GM12878 (cell line): Measurements from ENCODE around the gene GUCY1A2. TPM values are rescaled to one million over a fixed set of nuclear protein-coding genes. Genes with fewer than 3 reads are reported as not detected.

Experiments
- ATAC-seq: fragments of 200-7000 bp; cut with Tn5 transposase; 3 replicates; pipeline ENCODE4 v1.9.1; 2020; ENCODE audit warnings: mild to moderate bottlenecking, moderate library complexity
- BruUV-seq: library from RNA; stranded (reverse); fragments of 400-500 nt; replicated peaks from 2 replicates; lab custom pipeline; 2021; lab: Mats Ljungman, UMichigan
- CTCF ChIA-PET: fragments of 300-600 bp; sonication (Branson Sonifier 250); formaldehyde crosslinking; extraction: SDS; loops from one replicate; lab custom pipeline; 2021; ENCODE audit warnings: inconsistent platforms; lab: Yijun Ruan, JAX
- POLR2A ChIA-PET: fragments of 350-600 bp; formaldehyde crosslinking; extraction: SDS; loops from one replicate; lab custom pipeline; 2021; ENCODE audit warnings: inconsistent platforms; lab: Charles Lee
- RAD21 ChIA-PET: fragments of 300-600 bp; sonication (Branson Sonifier 250); formaldehyde crosslinking; loops from one replicate; lab custom pipeline; 2023; ENCODE audit warnings: antibody characterized with exemption; ENCODE audit not compliant: unreplicated experiment; lab: Charles Lee
- SMC1A ChIA-PET: fragments of 300-600 bp; sonication (Branson Sonifier 250); formaldehyde crosslinking; loops from one replicate; lab custom pipeline; 2023; ENCODE audit not compliant: unreplicated experiment, uncharacterized antibody; lab: Charles Lee
- DNase-seq: peaks from one replicate; pipeline ENCODE4 v3.0.0-alpha.2; 2011; ENCODE audit warnings: low read depth, low spot score
- FAIRE-seq: peaks from 3 replicates; lab custom pipeline; 2011; peaks lifted over from hg19 to GRCh38; lab: Jason Lieb, UNC
- H2AFZ ChIP-seq: 2 replicates; pipeline ENCODE4 v1.6.0; 2011; ENCODE audit warnings: low read depth, low read length, control low read depth; ENCODE audit not compliant: control insufficient read depth
- H3K27ac ChIP-seq: 2 replicates; pipeline ENCODE4 v1.5.1; 2011; ENCODE audit warnings: control low read depth; ENCODE audit not compliant: control insufficient read depth, insufficient read depth
- H3K27me3 ChIP-seq, 2 experiments: replicated peaks in 1 of 2; 2 replicates each; pipeline versions ENCODE4 v1.6.0 to v1.6.1; 2011; ENCODE audit warnings: low read length in 1 of 2; ENCODE audit not compliant: control insufficient read depth in 2 of 2, insufficient read depth in 2 of 2
- H3K36me3 ChIP-seq, 2 experiments: 2 replicates each; pipeline ENCODE4 v1.5.1; 2011; ENCODE audit warnings: low read length in 1 of 2; ENCODE audit not compliant: control insufficient read depth in 2 of 2, insufficient read depth in 2 of 2
- H3K4me1 ChIP-seq: 2 replicates; pipeline ENCODE4 v1.6.1; 2011; ENCODE audit warnings: mild to moderate bottlenecking, low read length, moderate library complexity, mixed read lengths; ENCODE audit not compliant: control insufficient read depth, insufficient read depth
- H3K4me2 ChIP-seq: 2 replicates; pipeline ENCODE4 v1.6.0; 2011; ENCODE audit warnings: control low read depth; ENCODE audit not compliant: control insufficient read depth, insufficient read depth
- H3K4me3 ChIP-seq: fragments of 200-600 bp; sonication (generic); 2 replicates; pipeline ENCODE4 v1.5.1; 2016
- H3K79me2 ChIP-seq: 2 replicates; pipeline ENCODE4 v1.6.0; 2011; ENCODE audit warnings: low read length; ENCODE audit not compliant: control insufficient read depth, insufficient read depth
- H3K9ac ChIP-seq: 2 replicates; pipeline ENCODE4 v1.8.0; 2011; ENCODE audit warnings: low read length, control low read depth, mixed read lengths; ENCODE audit not compliant: control insufficient read depth, insufficient read depth
- H3K9me3 ChIP-seq: replicated peaks from 3 replicates; pipeline ENCODE4 v1.5.1; 2011; ENCODE audit warnings: mild to moderate bottlenecking, low read length; ENCODE audit not compliant: control insufficient read depth, insufficient read depth
- H4K20me1 ChIP-seq: 2 replicates; pipeline ENCODE4 v1.6.0; 2011; ENCODE audit not compliant: control insufficient read depth, insufficient read depth
- ASH2L ChIP-seq: fragments of 300-600, 200-600 bp; sonication (generic); IDR thresholded peaks from 2 replicates; pipeline ENCODE4 v1.6.1; 2017; ENCODE audit warnings: low read depth, mild to moderate bottlenecking, borderline replicate concordance
- BCLAF1 ChIP-seq: fragments of 450-650 bp; IDR thresholded peaks from 2 replicates; pipeline ENCODE4 v1.6.1; 2017; ENCODE audit warnings: antibody characterized with exemption, mild to moderate bottlenecking, moderate library complexity
- EP300 ChIP-seq, 2 experiments: fragments of 150-350 bp in 1 of 2; IDR thresholded peaks; 2 replicates each; pipeline ENCODE4 v1.6.1; 2011 to 2012; ENCODE audit warnings: low read depth in 2 of 2, low read length in 2 of 2, borderline replicate concordance in 1 of 2, improper control_type of control experiment in 1 of 2, inconsistent platforms in 1 of 2; ENCODE audit not compliant: control insufficient read depth in 1 of 2
- RAD21 ChIP-seq: IDR thresholded peaks from 2 replicates; pipeline ENCODE4 v1.6.1; 2011; ENCODE audit warnings: mild to moderate bottlenecking, low read depth, low read length, moderate library complexity; ENCODE audit not compliant: insufficient read depth
- RAD51 ChIP-seq: fragments of 450-650 bp; IDR thresholded peaks from 2 replicates; pipeline ENCODE4 v1.6.1; 2016; ENCODE audit warnings: moderate library complexity, mild to moderate bottlenecking, inconsistent platforms
- RELA ChIP-seq: fragments of 450-650 bp; IDR thresholded peaks from 2 replicates; pipeline ENCODE4 v1.8.0; 2014; ENCODE audit warnings: borderline replicate concordance; ENCODE audit not compliant: partially characterized antibody
- TARDBP ChIP-seq: IDR thresholded peaks from 2 replicates; pipeline ENCODE4 v1.6.1; 2016; ENCODE audit warnings: borderline replicate concordance
- WGBS: methylation state at CpG from one replicate; pipeline ENCODE4 v1.1.6; 2016; ENCODE audit warnings: low lambda C conversion rate; ENCODE audit not compliant: insufficient replicate concordance, insufficient coverage; ENCODE audit errors: missing lambda C conversion rate; 5-methylcytosine and 5-hydroxymethylcytosine counted together
- in situ Hi-C: fragments of 300-500 bp; cut with MboI; formaldehyde crosslinking; loops from 9 replicates; pipeline ENCODE4 v1.14.3; 2018; ENCODE audit warnings: mixed read lengths
- intact Hi-C: fragments of 100-400 bp; cut with micrococcal nuclease; formaldehyde crosslinking; loops from one replicate; pipeline ENCODE4 v1.14.2; 2022; ENCODE audit not compliant: unreplicated experiment
- polyA plus RNA-seq, 11 experiments: library from polyadenylated mRNA; depleted of rRNA in 4 of 11; unstranded in 6 of 11; stranded (reverse) in 5 of 11; fragments of >200 nt; fragmentation: Nextera tagmentation in 4 of 11; fragmentation: Illumina TruSeq in 1 of 11; extraction: Ambion mirVana in 4 of 11; extraction: Trizol in 1 of 11; gene quantifications; 1 replicate in 1 of 11; 2 replicates in 10 of 11; pipeline versions ENCODE4 v1.2.1 to v1.2.3, GENCODE V29; 2011 to 2016; ENCODE audit warnings: inconsistent platforms in 2 of 11, missing spikeins in 2 of 11, low read depth in 1 of 11
- total RNA-seq, 4 experiments: library from RNA; depleted of rRNA in 3 of 4; stranded (reverse); fragments of >200 nt in 3 of 4; fragmentation: Illumina TruSeq in 1 of 4; extraction: Trizol in 1 of 4; gene quantifications; 2 replicates each; pipeline versions ENCODE4 v1.2.1 to v1.2.3, GENCODE V29; 2013 to 2021

The GUCY1A2 gene
- total and polyA plus RNA-seq, 10 of the 15 experiments (the other 5 are each of a cell fraction or from before 2014, with no cell fraction given) = under 0.01 to 0.03 (median under 0.01) TPM; not detected in 4

GRCh38 chr11:106690923-106691322 is 327.4 kb downstream of the GUCY1A2 start:
- Histone ChIP-seq H3K4me3 (no peak overlapping the region), H4K20me1 (no peaks in the 10 kb centered on the region), H3K4me2 (no peak overlapping the region), H3K4me1 (no peaks in the 10 kb centered on the region), H3K9ac (no peak overlapping the region), H2AFZ (no peak overlapping the region), H3K36me3 (no peaks in the 10 kb centered on the region), H3K27ac (no peak overlapping the region), H3K9me3 (no peaks in the 10 kb centered on the region), H3K79me2 (no peaks in the 10 kb centered on the region), H3K27me3 (no peaks in the 10 kb centered on the region)
- intact Hi-C loops (no loop called here), in situ Hi-C loops (no loop called here)
- no TSS peak for BruUV-seq
- ChIA-PET SMC1A (interaction anchor here (1.2 kb wide), 1 partner anchor 25 kb away, joined by 3 read pairs; no protein-coding TSS in a partner anchor), CTCF (interaction anchor here (0.7 to 1.8 kb wide), 2 partner anchors 11 to 96 kb away, joined by 3 to 5 read pairs; no protein-coding TSS in a partner anchor), POLR2A (no interaction called here), RAD21 (no interaction called here)
- ATAC-seq = no peak
- TF ChIP-seq BCLAF1 = no peak
- TF ChIP-seq ASH2L = no peak
- no peak for TF ChIP-seq TARDBP
- TF ChIP-seq RAD21 = no peak
- no peak for TF ChIP-seq EP300 (IDR thresholded peaks at IDR 0.05; ENCODE audit: borderline replicate concordance in 1 of 2, control insufficient read depth in 1 of 2, low read depth in 2 of 2, low read length in 2 of 2)
- no peak for TF ChIP-seq RELA
- no peak for TF ChIP-seq RAD51
- no peak for FAIRE-seq
- 36% methylated on average over 1 of the region's 1 CpG for WGBS
- DNase-seq = no peak
